Measurements from ENCODE around the gene LMO7.

The LMO7 gene

DNA sequence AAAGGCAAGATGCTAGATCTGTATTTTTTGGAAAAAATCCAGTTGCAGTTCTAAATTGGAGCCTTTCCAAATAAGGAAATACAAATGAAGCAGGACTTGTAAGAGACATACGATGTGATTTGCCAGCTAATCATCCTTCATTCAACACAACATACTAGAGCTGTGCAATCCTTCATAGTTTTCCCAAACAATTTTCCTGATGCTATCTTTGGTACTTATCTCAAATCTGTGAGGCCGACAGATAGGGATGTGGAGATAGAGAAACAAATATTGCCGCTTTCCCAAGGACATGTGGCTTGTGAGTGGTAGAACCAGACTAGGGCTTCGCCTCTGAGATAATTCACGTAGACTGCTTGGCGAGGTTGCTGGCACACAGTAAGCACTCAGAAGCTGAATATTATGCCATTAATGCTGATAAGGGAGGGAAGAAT, 176.6 kb downstream of the LMO7 start:
- TF ChIP-seq, protein P1, sequence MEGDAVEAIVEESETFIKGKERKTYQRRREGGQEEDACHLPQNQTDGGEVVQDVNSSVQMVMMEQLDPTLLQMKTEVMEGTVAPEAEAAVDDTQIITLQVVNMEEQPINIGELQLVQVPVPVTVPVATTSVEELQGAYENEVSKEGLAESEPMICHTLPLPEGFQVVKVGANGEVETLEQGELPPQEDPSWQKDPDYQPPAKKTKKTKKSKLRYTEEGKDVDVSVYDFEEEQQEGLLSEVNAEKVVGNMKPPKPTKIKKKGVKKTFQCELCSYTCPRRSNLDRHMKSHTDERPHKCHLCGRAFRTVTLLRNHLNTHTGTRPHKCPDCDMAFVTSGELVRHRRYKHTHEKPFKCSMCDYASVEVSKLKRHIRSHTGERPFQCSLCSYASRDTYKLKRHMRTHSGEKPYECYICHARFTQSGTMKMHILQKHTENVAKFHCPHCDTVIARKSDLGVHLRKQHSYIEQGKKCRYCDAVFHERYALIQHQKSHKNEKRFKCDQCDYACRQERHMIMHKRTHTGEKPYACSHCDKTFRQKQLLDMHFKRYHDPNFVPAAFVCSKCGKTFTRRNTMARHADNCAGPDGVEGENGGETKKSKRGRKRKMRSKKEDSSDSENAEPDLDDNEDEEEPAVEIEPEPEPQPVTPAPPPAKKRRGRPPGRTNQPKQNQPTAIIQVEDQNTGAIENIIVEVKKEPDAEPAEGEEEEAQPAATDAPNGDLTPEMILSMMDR (IDR thresholded peaks at IDR 0.05), result no peak

DNA sequence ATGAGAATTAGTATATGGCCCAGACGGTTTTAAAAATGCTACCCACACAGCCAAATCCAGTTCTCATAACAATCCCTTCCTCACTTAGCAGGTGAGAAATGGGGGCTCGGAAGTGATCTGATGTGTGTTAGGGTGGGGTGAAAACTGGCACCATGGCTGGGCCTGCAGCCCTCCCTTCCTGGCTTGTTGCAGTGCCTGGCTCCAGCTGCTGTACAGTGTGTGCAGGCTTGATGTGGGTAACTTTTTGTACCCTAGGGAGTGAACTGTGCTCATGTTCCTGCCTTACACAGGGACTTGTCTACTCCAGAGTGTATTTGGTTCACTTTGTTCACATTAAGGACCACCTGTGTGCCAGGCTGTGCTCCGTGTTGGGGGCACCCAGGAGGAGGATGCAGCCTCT, 177.2 kb downstream of the LMO7 start:
- TF ChIP-seq, protein P1 (IDR thresholded peaks at IDR 0.05), result no peak

DNA sequence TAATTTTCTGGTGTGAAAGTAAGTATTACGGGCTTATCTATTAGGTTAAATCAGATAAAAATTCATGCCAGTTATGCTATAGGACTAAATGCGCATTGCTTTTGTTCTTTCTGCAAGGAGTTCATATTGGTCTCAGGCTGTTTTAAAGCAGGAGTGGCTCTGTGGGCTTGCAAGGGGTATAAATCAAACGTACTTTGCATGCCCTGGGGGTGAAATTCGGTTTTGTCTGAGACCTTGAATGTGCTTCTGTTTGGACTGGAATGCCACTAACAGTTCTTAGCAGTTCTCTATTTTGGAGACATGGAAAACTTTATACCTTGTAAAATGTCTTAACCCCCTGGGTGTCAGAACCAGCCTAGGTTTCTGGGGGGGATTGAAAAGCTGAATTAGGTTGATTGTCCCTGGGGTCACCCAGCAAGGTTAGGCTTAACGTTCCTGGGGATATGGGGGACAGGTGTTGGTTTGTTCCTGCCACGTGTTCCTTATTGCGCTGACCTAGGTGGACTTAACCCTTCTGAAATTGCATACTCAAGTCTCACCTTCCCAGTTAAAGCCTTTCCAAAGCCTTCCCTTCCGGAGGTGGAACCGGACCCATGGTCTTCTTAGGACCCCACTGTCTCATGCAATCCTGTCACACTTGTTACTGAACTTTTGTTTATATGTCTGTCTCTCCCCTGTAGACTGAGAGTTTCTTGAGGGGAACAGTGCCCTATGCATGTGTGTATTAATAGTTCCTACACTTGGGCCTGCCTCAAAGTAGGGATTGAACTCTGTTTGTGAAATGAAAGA, 182.2 kb downstream of the LMO7 start:
- TF ChIP-seq, protein P1 (IDR thresholded peaks at IDR 0.05), result no peak

DNA sequence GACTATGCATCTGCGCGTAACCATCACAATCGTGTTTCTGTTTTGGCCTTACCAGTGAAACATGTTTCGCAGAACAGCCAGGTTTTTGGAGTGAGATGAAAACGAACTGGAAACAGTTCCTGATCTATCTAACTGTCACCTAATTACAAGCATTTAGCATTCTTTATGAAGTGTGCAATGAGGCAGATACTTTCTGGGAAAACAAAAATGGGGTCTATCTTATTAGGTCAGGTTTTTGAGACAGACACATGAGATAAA, 182.8 kb downstream of the LMO7 start:
- TF ChIP-seq, protein P1 (IDR thresholded peaks at IDR 0.05), result no peak

DNA sequence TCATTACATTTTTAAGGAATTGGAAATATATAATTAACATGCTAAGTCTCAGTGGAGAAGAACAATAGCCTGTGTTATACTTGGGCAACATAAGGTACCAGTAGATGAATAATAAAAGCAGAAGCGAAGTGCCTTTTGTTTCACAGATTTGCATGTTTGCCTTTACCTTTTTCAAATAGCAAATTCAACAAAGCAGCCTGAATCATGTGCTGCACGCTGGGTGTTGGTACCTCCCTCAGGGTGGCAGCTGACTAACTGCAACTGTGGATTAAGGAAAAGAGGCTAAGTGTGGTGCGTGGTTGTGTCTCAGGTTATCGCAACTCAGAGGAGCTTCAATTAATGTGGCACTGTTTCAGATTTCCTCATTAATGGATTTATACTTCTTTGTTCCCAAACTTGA, 189.0 kb downstream of the LMO7 start:
- TF ChIP-seq, protein P1 (IDR thresholded peaks at IDR 0.05), result no peak

DNA sequence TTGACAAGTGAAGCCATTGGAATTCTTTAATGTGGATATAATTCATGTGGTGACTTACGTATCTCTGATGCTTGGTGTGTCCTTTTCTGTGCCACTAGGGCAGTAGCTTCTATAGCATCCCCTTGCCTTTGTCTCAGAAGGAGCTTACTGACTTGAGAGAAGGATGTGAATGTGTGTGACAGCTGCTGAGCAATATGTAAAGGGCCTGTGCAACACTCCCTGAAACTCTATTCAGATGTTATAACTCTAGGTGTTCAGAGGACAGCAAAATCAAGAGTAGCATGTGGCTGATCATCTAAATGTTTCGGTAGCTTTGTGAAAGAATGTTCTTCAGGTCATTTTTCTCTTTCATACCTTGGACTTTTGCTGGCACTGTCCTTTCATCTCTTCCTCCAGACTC, 189.5 kb downstream of the LMO7 start:
- TF ChIP-seq, protein P1 (IDR thresholded peaks at IDR 0.05), result no peak

DNA sequence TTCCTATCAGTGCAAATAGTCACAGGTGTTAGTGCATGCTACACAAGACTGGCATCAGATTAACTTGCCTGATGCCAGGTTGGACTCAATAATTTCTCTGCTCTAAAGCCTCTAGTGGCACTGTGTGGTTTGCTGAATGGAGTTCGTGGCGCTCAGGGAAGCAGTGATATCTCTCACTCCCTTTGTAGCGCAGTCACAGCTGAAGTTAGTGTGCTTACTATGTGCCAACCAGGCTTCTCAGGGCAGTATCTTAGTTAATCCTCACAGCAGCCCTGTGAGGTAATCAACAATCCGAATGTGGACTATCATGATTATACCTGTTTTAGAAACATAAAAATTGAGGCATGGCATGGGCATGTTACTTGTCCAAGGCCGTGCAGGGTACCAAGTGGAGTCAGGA, 190.3 kb downstream of the LMO7 start:
- TF ChIP-seq, protein P1 (IDR thresholded peaks at IDR 0.05), result no peak

DNA sequence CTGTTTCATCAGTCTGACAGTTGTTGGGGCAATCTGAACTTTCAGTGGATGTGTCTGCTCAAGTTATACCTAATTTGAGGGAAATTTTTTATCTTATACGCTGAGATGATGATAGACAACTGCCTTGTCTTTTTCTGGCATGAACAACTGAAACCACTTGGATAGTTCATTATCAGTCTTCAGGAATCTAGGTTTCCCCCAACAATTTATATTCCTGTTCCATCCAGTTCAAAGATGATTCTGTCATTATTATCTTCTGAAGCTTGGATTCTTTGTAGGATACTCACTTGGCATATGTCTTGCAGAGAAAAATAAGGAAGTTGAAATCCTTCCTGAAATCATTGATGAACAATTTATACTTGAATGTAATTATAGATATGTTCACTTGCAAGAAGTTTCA, 193.7 kb downstream of the LMO7 start:
- TF ChIP-seq, protein P1 (IDR thresholded peaks at IDR 0.05), result no peak
